ENCODE results near the gene FBXW8. TPM values are rescaled to one million over a fixed set of nuclear protein-coding genes. Genes with fewer than 3 reads are reported as not detected.

Gene FBXW8
- total RNA-seq, 3 donors from 2014 or later (not counting 1 experiment from before 2014, with no cell fraction given) = 11.5 to 16.0 (median 13.5) TPM

DNA sequence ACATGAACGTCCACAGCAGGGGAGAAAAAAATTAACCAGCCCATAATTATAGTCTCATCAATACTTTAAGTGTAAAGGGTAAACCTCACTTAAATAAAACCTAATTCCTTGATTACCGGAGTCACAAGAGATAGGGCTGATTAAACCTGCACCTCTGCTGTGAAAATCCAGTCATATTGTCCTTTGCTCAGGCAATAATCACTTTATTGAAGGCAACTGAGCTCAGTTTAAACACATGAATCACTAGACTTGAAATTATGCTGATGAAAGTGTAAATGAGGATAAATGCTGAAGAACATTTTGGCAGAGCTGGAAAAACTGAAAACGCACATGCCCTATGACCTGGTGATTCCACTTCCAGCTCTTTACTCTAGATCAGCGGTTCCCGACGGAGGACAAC is 22.9 kb upstream of the FBXW8 start:
- intact Hi-C loops (cut with micrococcal nuclease) = no loop called here
- H3K36me3 Mint-ChIP-seq = no peaks in the 10 kb centered on the region
- no peak overlapping the region for H3K27ac Mint-ChIP-seq
- no peaks in the 10 kb centered on the region for H3K4me1 Mint-ChIP-seq
- ATAC-seq (no peak), DNase-seq (no peak)
- no peaks in the 10 kb centered on the region for H3K9me3 Mint-ChIP-seq
- Histone ChIP-seq H3K27ac (ENCODE audit: low read length) (no peak overlapping the region), H3K4me1 (ENCODE audit: control insufficient read depth, insufficient read depth, low read length) (no peaks in the 10 kb centered on the region), H3K4me3 (ENCODE audit: low read length) (no peak overlapping the region), H3K36me3 (ENCODE audit: control insufficient read depth, insufficient read depth, low read length) (no peaks in the 10 kb centered on the region), H3K9me3 (ENCODE audit: control insufficient read depth, insufficient read depth, low read length) (no peaks in the 10 kb centered on the region), H3K27me3 (ENCODE audit: control insufficient read depth, insufficient read depth, low read length) (peaks cover 6% of the 10 kb centered on the region)
- TF ChIP-seq, protein P1, sequence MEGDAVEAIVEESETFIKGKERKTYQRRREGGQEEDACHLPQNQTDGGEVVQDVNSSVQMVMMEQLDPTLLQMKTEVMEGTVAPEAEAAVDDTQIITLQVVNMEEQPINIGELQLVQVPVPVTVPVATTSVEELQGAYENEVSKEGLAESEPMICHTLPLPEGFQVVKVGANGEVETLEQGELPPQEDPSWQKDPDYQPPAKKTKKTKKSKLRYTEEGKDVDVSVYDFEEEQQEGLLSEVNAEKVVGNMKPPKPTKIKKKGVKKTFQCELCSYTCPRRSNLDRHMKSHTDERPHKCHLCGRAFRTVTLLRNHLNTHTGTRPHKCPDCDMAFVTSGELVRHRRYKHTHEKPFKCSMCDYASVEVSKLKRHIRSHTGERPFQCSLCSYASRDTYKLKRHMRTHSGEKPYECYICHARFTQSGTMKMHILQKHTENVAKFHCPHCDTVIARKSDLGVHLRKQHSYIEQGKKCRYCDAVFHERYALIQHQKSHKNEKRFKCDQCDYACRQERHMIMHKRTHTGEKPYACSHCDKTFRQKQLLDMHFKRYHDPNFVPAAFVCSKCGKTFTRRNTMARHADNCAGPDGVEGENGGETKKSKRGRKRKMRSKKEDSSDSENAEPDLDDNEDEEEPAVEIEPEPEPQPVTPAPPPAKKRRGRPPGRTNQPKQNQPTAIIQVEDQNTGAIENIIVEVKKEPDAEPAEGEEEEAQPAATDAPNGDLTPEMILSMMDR (IDR thresholded peaks at IDR 0.05) = no peak
- peaks cover 16 to 53% of the 10 kb centered on the region in 2 donors for H3K27me3 Mint-ChIP-seq (ENCODE audit: low read depth in 2 of 2)
- WGBS (ENCODE audit: insufficient coverage) = 87% methylated on average over 6 of the region's 6 CpGs
- no peak overlapping the region for H3K4me3 Mint-ChIP-seq

- H3K4me1 Mint-ChIP-seq = no peaks in the 10 kb centered on the region
- Histone ChIP-seq H3K36me3 (ENCODE audit: control insufficient read depth, insufficient read depth, low read length) (no peaks in the 10 kb centered on the region), H3K27ac (ENCODE audit: low read length) (no peak overlapping the region), H3K4me3 (ENCODE audit: low read length) (no peak overlapping the region), H3K27me3 (ENCODE audit: control insufficient read depth, insufficient read depth, low read length) (no peaks in the 10 kb centered on the region), H3K4me1 (ENCODE audit: control insufficient read depth, insufficient read depth, low read length) (no peaks in the 10 kb centered on the region), H3K9me3 (ENCODE audit: control insufficient read depth, insufficient read depth, low read length) (no peaks in the 10 kb centered on the region)
- no peak for ATAC-seq
- peaks cover 1 to 42% of the 10 kb centered on the region in 2 donors for H3K27me3 Mint-ChIP-seq (ENCODE audit: low read depth in 2 of 2)
- no peaks in the 10 kb centered on the region for H3K9me3 Mint-ChIP-seq
- WGBS (ENCODE audit: insufficient coverage) = 100% methylated on average over 1 of the region's 2 CpGs
- TF ChIP-seq, protein P1 (IDR thresholded peaks at IDR 0.05) = no peak
- no peak overlapping the region for H3K4me3 Mint-ChIP-seq
- no peak for DNase-seq
- no peaks in the 10 kb centered on the region for H3K36me3 Mint-ChIP-seq
- H3K27ac Mint-ChIP-seq = no peak overlapping the region
- intact Hi-C loops (cut with micrococcal nuclease) = no loop called here
Observed at GRCh38 chr12:116890330-116890729, 20.4 kb upstream of the FBXW8 start.

- no peak for DNase-seq
- Histone ChIP-seq H3K36me3 (ENCODE audit: control insufficient read depth, insufficient read depth, low read length) (no peaks in the 10 kb centered on the region), H3K27ac (ENCODE audit: low read length) (no peak overlapping the region), H3K27me3 (ENCODE audit: control insufficient read depth, insufficient read depth, low read length) (no peaks in the 10 kb centered on the region), H3K4me1 (ENCODE audit: control insufficient read depth, insufficient read depth, low read length) (no peaks in the 10 kb centered on the region), H3K4me3 (ENCODE audit: low read length) (no peak overlapping the region), H3K9me3 (ENCODE audit: control insufficient read depth, insufficient read depth, low read length) (no peaks in the 10 kb centered on the region)
- Mint-ChIP-seq H3K9me3 (no peaks in the 10 kb centered on the region), H3K4me1 (no peaks in the 10 kb centered on the region), H3K36me3 (no peaks in the 10 kb centered on the region), H3K4me3 (no peak overlapping the region), H3K27me3 (ENCODE audit: low read depth in 2 of 2) (peaks cover 4 to 46% of the 10 kb centered on the region in 2 donors), H3K27ac (no peak overlapping the region)
- intact Hi-C loops (cut with micrococcal nuclease) = no loop called here
- ATAC-seq = no peak
- TF ChIP-seq, protein P1 (IDR thresholded peaks at IDR 0.05) = no peak
- 93% methylated on average over 3 of the region's 3 CpGs for WGBS (ENCODE audit: insufficient coverage)
Observed at GRCh38 chr12:116891019-116891418, 19.7 kb upstream of the FBXW8 start.
